ENCODE data around the gene IFNG. TPM values are rescaled to one million over a fixed set of nuclear protein-coding genes. Genes with fewer than 3 reads are reported as not detected.

Gene IFNG
- polyA plus RNA-seq, 2 of the 4 experiments (the other 2 are of a cell fraction), result not detected

DNA sequence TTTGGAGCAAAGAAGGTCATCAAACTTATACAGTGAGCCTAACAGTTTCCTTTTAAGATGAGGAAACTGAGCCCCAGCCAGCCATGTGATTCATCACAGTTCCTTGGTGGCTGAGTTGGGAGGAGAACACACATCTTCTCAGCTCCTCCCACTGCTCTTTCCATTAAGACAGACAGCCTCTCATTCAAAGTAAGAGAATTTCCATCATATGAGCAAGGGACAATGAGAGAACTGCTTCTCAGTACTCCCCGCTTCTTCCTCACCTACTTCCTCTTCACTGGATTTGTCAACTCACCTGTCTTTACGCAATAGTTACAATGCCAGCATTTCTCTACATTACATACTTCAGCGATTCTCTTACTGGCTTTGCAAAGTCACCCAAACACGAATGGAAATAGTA, 2.2 kb downstream of the IFNG start:
- H3K4me2 ChIP-seq, result no peak overlapping the region
- POLR2A ChIA-PET, result no interaction called here
- CTCF ChIA-PET, result interaction anchor here (0.7 to 1.8 kb wide), 6 partner anchors 12 to 117 kb away, joined by 3 to 7 read pairs (median 3); no protein-coding TSS in a partner anchor
- 34% methylated on average over 4 of the region's 4 CpGs for WGBS (ENCODE audit: missing lambda C conversion rate)
- TF ChIP-seq RARB (CRISPR knock-in tag; IDR thresholded peaks at IDR 0.05), result no peak
- TF ChIP-seq BCL3 (IDR thresholded peaks at IDR 0.05), result no peak
- no peak for TF ChIP-seq NPAS2 (CRISPR knock-in tag; IDR thresholded peaks at IDR 0.05; ENCODE audit: borderline replicate concordance)
- ATAC-seq, result no peak
- FAIRE-seq, result no peak
- no peaks in the 10 kb centered on the region for H3K4me1 ChIP-seq
- DNase-seq (ENCODE audit: low read depth in 1 of 2, low spot score in 1 of 2), result no peak
- no peak overlapping the region for H3K27ac ChIP-seq
- H3K9me3 ChIP-seq, result no peaks in the 10 kb centered on the region
- H3K4me3 ChIP-seq, result no peak overlapping the region

DNA sequence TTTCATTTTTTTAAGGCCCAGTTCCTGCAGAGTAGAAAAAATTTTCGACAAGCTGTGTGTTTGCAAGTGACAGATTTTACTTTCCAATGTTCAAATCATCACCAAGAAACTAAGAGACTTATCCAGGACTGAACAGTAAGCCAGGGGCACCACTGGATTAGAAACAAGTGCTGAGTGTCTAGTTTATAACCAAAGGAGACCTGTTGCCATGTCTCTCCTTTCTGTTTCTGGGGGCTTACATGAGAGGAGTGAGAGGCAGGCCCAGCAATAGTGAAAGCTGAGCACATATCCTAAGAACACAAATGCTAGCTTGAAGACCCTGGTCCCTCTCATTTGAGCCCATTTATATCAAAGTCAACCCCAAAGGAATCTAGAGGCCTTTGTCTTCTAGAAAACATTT, 2.9 kb downstream of the IFNG start:
- Histone ChIP-seq H3K4me2 (no peak overlapping the region), H3K9me3 (no peaks in the 10 kb centered on the region), H3K4me1 (no peaks in the 10 kb centered on the region), H3K4me3 (no peak overlapping the region), H3K27ac (no peak overlapping the region)
- ChIA-PET POLR2A (no interaction called here), CTCF (interaction anchor here (1.0 to 1.2 kb wide), 3 partner anchors 11 to 36 kb away, joined by 3 read pairs; no protein-coding TSS in a partner anchor)
- WGBS (ENCODE audit: missing lambda C conversion rate), result 0% methylated on average over 1 of the region's 1 CpG
- no peak for DNase-seq (ENCODE audit: low read depth in 1 of 2, low spot score in 1 of 2)
- no peak for ATAC-seq
- TF ChIP-seq FOXS1 (CRISPR knock-in tag; IDR thresholded peaks at IDR 0.05) (no peak), ZC3H11A (IDR thresholded peaks at IDR 0.05) (no peak), BCL3 (IDR thresholded peaks at IDR 0.05) (no peak), EHMT2 (IDR thresholded peaks at IDR 0.05; ENCODE audit: low read depth) (no peak), RFX5 (IDR thresholded peaks at IDR 0.05) (no peak), MYC (IDR thresholded peaks at IDR 0.05; ENCODE audit: borderline replicate concordance, low read length) (no peak)
- no peak for FAIRE-seq

DNA sequence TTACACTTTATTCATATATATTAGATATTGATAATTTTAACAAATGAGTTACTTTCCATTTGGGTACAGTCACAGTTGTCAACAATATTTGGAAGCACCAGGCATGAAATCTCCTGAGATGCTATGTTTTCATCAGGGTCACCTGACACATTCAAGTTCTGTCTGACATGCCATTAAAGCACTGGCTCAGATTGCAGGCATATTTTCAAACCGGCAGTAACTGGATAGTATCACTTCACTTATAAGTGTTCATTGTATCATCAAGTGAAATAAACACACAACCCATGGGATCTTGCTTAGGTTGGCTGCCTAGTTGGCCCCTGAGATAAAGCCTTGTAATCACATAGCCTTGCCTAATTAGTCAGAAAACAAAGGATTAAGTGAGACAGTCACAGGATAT, 4.8 kb downstream of the IFNG start:
- TF ChIP-seq CHD2 (IDR thresholded peaks at IDR 0.05; ENCODE audit: low read length, partially characterized antibody) (no peak), HOXB13 (CRISPR knock-in tag; IDR thresholded peaks at IDR 0.05; ENCODE audit: low read depth) (no peak), PHF8 (IDR thresholded peaks at IDR 0.05; ENCODE audit: borderline replicate concordance, low read depth) (no peak), JUN (IDR thresholded peaks at IDR 0.05) (no peak), RFX5 (IDR thresholded peaks at IDR 0.05) (no peak), BCL3 (IDR thresholded peaks at IDR 0.05) (no peak), NPAS2 (CRISPR knock-in tag; IDR thresholded peaks at IDR 0.05; ENCODE audit: borderline replicate concordance) (no peak), TFCP2L1 (CRISPR knock-in tag; IDR thresholded peaks at IDR 0.05) (no peak), BHLHE40 (IDR thresholded peaks at IDR 0.05; ENCODE audit: low read depth, low read length) (no peak), FOSB (CRISPR knock-in tag; IDR thresholded peaks at IDR 0.05) (no peak), CEBPB (IDR thresholded peaks at IDR 0.05) (no peak)
- TF ChIP-seq, protein P1, sequence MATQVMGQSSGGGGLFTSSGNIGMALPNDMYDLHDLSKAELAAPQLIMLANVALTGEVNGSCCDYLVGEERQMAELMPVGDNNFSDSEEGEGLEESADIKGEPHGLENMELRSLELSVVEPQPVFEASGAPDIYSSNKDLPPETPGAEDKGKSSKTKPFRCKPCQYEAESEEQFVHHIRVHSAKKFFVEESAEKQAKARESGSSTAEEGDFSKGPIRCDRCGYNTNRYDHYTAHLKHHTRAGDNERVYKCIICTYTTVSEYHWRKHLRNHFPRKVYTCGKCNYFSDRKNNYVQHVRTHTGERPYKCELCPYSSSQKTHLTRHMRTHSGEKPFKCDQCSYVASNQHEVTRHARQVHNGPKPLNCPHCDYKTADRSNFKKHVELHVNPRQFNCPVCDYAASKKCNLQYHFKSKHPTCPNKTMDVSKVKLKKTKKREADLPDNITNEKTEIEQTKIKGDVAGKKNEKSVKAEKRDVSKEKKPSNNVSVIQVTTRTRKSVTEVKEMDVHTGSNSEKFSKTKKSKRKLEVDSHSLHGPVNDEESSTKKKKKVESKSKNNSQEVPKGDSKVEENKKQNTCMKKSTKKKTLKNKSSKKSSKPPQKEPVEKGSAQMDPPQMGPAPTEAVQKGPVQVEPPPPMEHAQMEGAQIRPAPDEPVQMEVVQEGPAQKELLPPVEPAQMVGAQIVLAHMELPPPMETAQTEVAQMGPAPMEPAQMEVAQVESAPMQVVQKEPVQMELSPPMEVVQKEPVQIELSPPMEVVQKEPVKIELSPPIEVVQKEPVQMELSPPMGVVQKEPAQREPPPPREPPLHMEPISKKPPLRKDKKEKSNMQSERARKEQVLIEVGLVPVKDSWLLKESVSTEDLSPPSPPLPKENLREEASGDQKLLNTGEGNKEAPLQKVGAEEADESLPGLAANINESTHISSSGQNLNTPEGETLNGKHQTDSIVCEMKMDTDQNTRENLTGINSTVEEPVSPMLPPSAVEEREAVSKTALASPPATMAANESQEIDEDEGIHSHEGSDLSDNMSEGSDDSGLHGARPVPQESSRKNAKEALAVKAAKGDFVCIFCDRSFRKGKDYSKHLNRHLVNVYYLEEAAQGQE (IDR thresholded peaks at IDR 0.05), result no peak
- 0% methylated on average over 1 of the region's 1 CpG for WGBS (ENCODE audit: missing lambda C conversion rate)
- Histone ChIP-seq H3K4me3 (no peak overlapping the region), H3K9me3 (no peaks in the 10 kb centered on the region), H3K4me1 (no peaks in the 10 kb centered on the region), H3K4me2 (no peak overlapping the region), H3K27ac (no peak overlapping the region)
- DNase-seq (ENCODE audit: low read depth in 1 of 2, low spot score in 1 of 2) (no peak), ATAC-seq (no peak), FAIRE-seq (no peak)
- CTCF ChIA-PET, result no interaction called here
- POLR2A ChIA-PET, result no interaction called here
